Astrocyte of the spinal cord (primary cell): Measurements from ENCODE around the gene UNC79.
"Not testable (repeated sequence)": the region's sequence is repeated elsewhere in the genome, so short reads cannot be mapped to it uniquely, and the experiment has no call there.

Source experiments
- DNase-seq: peaks from one replicate; pipeline ENCODE4 v3.0.0; 2011; ENCODE audit warnings: low read depth, low spot score
- H3K4me3 ChIP-seq: 2 replicates; pipeline ENCODE4 v1.5.1; 2011; ENCODE audit warnings: low read depth, mild to moderate bottlenecking, low read length, moderate library complexity
- in situ Hi-C: cut with HindIII; loops from 2 replicates; pipeline ENCODE4 v1.10.0; 2017; ENCODE audit warnings: low sequenced_read_pairs
- TF ChIP-seq, protein P1 (sequence below): IDR thresholded peaks from 2 replicates; pipeline ENCODE4 v1.5.1; 2012; ENCODE audit warnings: low read depth, mild to moderate bottlenecking, low read length, inconsistent platforms

UNC79 gene

GRCh38 chr14:93410021-93410420 lies 20.7 kb upstream of the UNC79 start:
- no peak overlapping the region for H3K4me3 ChIP-seq
- no peak for DNase-seq
- TF ChIP-seq, protein P1, sequence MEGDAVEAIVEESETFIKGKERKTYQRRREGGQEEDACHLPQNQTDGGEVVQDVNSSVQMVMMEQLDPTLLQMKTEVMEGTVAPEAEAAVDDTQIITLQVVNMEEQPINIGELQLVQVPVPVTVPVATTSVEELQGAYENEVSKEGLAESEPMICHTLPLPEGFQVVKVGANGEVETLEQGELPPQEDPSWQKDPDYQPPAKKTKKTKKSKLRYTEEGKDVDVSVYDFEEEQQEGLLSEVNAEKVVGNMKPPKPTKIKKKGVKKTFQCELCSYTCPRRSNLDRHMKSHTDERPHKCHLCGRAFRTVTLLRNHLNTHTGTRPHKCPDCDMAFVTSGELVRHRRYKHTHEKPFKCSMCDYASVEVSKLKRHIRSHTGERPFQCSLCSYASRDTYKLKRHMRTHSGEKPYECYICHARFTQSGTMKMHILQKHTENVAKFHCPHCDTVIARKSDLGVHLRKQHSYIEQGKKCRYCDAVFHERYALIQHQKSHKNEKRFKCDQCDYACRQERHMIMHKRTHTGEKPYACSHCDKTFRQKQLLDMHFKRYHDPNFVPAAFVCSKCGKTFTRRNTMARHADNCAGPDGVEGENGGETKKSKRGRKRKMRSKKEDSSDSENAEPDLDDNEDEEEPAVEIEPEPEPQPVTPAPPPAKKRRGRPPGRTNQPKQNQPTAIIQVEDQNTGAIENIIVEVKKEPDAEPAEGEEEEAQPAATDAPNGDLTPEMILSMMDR = no peak
- in situ Hi-C loops = no loop called here

DNA sequence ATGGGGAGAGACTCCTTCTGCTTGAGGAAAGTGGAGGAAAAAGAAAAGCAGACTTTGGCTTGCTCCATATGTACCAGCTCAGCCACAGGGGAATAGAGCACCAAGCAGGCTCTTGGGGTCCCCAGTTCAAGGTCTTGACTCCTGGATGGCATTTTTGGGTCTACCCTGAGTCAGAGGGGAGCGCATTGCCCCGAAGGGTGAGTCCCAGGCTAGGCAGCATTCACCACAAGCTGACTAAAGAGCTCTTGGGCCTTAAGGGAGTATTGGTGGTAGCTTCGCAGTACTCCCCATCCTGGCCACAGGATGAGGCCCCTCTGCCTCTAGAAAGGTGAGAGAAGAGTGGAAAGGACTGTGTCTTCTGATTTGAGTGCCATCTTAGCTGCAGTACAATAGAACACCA lies 19.8 kb upstream of the UNC79 start:
- TF ChIP-seq, protein P1 = no peak
- no peak overlapping the region for H3K4me3 ChIP-seq
- in situ Hi-C loops = no loop called here

GRCh38 chr14:93425136-93425535 lies 5.6 kb upstream of the UNC79 start:
- in situ Hi-C loops, DNase-seq, H3K4me3 ChIP-seq: not testable (repeated sequence)

More for the DNA sequence above, 19.8 kb upstream of the UNC79 start:
- no peak for DNase-seq

GRCh38 chr14:93426750-93427149 lies 4.0 kb upstream of the UNC79 start:
- in situ Hi-C loops = no loop called here
- DNase-seq = no peak
- TF ChIP-seq, protein P1 = no peak
- H3K4me3 ChIP-seq = no peak overlapping the region

DNA sequence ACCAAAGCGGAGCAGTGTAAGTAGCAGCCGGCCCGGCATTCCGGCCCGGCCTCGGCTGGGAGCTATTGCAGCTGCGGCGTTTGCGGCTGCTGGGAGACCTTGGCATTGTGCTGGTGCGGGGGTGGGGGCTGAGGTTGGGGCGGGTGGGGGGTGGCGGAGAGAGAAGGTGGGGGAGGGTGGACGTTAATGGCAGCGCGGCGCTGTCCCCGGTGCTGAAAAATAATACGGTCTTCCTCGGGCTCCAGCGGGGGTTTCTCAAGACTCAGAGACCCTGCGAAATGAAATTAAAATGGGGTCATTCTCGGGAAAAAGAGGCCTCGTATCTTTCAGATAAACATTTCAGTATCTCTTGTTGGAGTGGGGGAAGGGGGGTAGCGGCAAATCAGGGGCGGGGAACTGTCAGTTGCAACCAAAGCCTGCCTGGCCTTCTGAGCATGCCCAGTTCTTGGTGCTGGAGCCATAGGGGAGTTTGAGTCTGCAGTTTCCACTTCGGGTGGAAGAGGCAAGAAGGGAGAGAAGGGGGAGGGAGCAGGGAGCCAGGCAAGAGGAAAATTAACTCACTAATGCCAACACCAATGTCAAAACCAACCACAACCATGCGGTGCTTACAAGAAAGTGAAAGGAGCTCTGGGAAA lies 414 bp downstream of the UNC79 start:
- no peak for DNase-seq
- TF ChIP-seq, protein P1 = no peak
- H3K4me3 ChIP-seq = no peak overlapping the region

GRCh38 chr14:93454224-93454623 lies 23.5 kb downstream of the UNC79 start:
- TF ChIP-seq, protein P1 = no peak
- in situ Hi-C loops = no loop called here
- DNase-seq = no peak
- H3K4me3 ChIP-seq = no peak overlapping the region

More for the DNA sequence above, 414 bp downstream of the UNC79 start:
- in situ Hi-C loops = no loop called here

DNA sequence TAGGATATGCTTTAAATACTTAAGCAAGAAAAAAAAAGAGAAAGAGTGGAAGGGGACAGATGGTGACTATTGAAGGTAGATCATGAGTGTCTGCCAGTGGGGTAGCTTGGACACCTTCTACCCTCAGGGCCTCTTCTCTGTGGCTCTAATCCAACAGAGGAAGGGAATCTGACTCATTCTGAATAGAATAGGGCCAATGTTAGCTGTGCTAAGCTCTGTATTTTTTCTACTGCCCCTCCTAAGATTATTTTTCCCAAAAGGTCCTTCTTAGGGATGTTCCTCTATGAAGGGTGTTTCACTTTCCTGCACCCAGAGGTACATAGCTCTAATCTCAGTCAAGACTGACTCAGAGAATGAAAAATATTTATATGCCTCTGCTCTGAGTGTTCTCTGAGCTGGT lies 25.6 kb downstream of the UNC79 start:
- in situ Hi-C loops = no loop called here
- no peak overlapping the region for H3K4me3 ChIP-seq
- TF ChIP-seq, protein P1 = no peak
- no peak for DNase-seq
